Upper lobe of left lung (tissue), 4 donors: ENCODE measurements around the gene OGA.

ENCODE experiments used
- EP300 ChIP-seq, 4 donors: sonication (generic); formaldehyde crosslinking; IDR thresholded peaks; one replicate each; pipeline ENCODE4 v1.5.1; 2017; ENCODE audit warnings: antibody characterized with exemption in 4 of 4, control low read depth in 2 of 4
- POLR2A ChIP-seq, 4 donors: fragments of 450-650 bp; IDR thresholded peaks; one replicate each; pipeline ENCODE4 v1.5.1; 2016 to 2017; ENCODE audit warnings: antibody characterized with exemption in 4 of 4, mild to moderate bottlenecking in 2 of 4
- POLR2AphosphoS5 ChIP-seq, 2 donors: sonication (generic); formaldehyde crosslinking; IDR thresholded peaks; one replicate each; pipeline ENCODE4 v1.5.1; 2017; ENCODE audit warnings: antibody characterized with exemption in 2 of 2
- TF ChIP-seq, protein P1 (sequence below), 6 experiments: fragments of 450-650 bp in 4 of 6; fragments of 200-600 bp in 2 of 6; sonication (generic) in 2 of 6; IDR thresholded peaks; one replicate each; pipeline ENCODE4 v1.5.1; 2016 to 2019; ENCODE audit warnings: antibody characterized with exemption in 6 of 6

DNA sequence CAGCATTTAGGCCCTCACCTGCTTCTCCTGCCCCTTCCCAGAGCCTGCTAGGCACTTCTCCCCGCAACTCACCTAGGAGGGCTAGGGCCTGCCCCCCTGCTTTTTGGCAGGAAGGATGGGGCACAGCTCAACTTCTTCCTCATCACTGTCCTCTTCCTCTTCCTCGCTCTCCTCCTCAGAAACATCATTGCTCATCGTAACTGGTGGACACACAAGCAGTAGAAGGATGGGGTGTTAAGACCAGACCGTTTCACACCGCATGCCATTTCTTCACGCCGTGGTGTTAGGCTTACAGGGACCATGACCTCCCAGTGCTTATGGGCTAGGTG, 36.6 kb downstream of the OGA start:
- TF ChIP-seq POLR2A (IDR thresholded peaks at IDR 0.05): no peak
- TF ChIP-seq, protein P1, sequence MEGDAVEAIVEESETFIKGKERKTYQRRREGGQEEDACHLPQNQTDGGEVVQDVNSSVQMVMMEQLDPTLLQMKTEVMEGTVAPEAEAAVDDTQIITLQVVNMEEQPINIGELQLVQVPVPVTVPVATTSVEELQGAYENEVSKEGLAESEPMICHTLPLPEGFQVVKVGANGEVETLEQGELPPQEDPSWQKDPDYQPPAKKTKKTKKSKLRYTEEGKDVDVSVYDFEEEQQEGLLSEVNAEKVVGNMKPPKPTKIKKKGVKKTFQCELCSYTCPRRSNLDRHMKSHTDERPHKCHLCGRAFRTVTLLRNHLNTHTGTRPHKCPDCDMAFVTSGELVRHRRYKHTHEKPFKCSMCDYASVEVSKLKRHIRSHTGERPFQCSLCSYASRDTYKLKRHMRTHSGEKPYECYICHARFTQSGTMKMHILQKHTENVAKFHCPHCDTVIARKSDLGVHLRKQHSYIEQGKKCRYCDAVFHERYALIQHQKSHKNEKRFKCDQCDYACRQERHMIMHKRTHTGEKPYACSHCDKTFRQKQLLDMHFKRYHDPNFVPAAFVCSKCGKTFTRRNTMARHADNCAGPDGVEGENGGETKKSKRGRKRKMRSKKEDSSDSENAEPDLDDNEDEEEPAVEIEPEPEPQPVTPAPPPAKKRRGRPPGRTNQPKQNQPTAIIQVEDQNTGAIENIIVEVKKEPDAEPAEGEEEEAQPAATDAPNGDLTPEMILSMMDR (IDR thresholded peaks at IDR 0.05): no peak
- no peak for TF ChIP-seq EP300 (IDR thresholded peaks at IDR 0.05)
- TF ChIP-seq POLR2AphosphoS5 (IDR thresholded peaks at IDR 0.05): no peak
